Activated naive CD4-positive, alpha-beta T cell (primary cell): ENCODE measurements around the gene LSM2.
"Not testable (repeated sequence)": the region's sequence is repeated elsewhere in the genome, so short reads cannot be mapped to it uniquely, and the experiment has no call there.

Experiments used
- DNase-seq, 4 experiments: peaks; one replicate each; lab custom pipeline; 2025; lab: John Stamatoyannopoulos, UW

The LSM2 gene

GRCh38 chr6:31827286-31828079 is 20.7 kb upstream of the LSM2 start, which contains the start of gene HSPA1B:
Gene HSPA1B, plus strand, starts transcription at chr6:31827738. Its CDS starts 213 bp downstream, at chr6:31827951.
- peak; percentile 79 to 87 (median 84) for DNase-seq

DNA sequence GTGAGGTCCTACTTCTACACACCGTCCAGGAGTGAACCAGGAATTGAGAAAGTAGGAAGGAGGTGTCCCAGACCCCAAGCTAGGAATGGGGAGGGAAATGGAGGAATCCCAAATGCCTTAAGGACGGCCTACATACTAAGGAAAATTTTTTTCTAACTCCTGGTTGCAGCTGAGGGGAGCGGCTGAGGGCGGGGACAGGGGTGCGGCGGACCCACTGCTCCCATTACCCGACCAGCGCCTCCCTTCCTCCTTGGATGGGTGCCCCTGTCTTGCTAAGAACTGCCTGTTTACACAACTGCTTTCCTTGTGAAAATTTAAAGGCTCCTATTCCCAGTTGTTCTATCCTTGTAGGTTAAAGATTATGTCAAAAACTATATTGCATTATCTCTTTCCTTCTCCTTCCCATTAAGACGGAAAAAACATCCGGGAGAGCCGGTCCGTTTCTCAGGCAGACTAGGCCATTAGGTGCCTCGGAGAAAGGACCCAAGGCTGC is 20.1 kb upstream of the LSM2 start:
- peak in 1 of 4 experiments; percentile 29 for DNase-seq

GRCh38 chr6:31825553-31825952 is 18.8 kb upstream of the LSM2 start:
- no peak for DNase-seq

DNA sequence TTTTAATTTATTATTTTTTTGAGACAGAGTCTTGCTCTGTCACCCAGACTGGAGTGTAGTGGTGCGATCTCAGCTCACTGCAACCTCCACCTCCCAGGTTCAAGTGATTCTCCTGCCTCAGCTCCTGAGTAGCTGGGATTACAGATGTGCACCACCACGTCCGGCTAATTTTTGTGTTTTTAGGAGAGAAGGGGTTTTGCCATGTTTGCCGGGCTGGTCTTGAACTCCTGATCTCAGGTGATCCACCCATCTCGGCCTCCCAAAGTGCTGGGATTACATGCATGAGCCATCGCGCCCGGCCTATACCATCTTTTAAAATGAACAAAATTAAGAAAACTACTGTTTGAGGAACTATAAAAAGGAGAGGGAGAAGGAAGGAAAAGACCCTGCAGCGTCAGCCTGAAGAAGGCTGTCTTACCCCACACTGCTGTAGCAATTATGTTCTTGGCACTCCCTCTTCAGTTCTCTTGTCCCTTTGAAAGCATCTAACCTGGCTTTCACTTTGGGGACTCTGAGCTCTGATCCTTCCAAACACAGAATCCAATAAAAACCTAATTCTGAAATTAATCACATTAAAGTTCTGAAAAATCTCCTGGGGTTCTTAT is 16.9 kb upstream of the LSM2 start:
- not testable (repeated sequence) for DNase-seq

DNA sequence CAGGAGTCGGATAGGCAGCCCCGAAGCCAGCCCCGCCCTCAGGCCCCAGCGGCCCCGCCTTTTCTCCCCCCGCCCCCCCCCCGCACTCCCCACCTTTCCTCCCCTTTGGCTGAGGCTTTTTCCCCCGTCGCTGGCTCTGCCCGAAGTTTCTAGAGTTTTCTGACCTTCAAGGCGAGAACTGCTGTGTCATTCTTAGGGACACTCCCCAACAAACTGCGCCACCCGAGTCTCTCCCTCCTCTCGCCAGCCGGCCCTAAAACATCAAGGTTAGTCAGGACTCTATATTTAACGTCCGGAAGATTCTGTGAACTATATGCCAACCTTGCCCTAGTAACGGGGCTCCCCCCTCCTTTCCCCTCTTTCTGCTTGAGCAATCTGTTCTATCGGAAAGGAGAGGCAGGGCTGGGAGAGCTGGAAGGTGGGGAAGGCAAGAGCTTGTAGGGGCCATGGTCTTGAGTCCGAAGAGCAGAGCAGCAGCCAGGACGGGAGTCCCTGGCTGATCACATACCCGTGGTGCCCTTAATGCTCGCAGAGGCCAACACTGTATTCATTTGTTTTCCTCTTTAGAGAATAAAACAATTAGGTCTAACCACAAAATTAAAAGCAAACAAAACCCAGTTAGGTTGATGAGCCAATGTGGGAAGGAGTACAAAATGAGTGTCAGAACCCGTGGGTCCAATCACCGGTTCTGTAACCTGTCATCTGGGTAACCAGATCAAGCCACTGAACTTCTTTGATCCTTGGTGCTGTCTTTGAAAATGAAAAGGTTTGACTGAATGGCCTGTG is 15.5 kb upstream of the LSM2 start:
- peak in 2 of 4 experiments; percentile 39 to 61 for DNase-seq

DNA sequence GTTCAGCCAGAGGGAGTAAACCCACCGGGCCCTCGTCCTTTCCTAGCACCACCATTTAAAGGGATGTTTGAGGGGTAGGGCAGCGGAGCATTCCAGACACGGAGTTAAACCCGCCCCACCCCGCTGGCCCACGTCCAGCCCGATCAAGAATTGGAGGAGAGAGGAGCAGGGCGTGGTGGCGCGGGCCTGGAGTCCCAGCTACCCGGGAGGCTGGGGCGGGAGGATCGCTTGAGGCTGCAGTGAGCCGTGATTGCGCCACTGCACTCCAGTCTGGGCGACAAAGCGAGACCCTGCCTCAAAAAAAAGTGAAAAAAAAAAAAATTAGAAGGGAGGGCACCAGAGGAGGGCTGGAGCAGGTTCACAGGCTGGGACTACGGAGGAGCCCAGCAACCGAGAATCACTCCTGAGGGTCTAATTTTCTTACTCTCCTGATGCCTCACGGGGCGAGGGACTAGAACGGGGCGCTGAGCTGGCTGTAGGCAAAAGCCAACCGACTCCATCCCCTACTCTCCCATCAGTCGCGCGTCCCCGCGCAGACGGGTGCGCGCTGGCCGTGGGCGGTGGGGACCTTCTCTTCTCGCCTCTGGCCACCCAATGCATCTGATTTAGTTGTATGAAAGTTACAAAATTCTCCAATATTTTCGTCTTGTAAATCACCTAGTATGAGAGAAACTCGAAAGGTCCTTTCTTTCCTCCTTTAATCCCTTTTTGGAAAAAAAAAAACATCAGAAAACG is 14.7 kb upstream of the LSM2 start:
- peak in 2 of 4 experiments; percentile 19 to 49 for DNase-seq

- not testable (repeated sequence) for DNase-seq
These were observed 13.6 kb upstream of the LSM2 start for GRCh38 chr6:31820399-31820798.

DNA sequence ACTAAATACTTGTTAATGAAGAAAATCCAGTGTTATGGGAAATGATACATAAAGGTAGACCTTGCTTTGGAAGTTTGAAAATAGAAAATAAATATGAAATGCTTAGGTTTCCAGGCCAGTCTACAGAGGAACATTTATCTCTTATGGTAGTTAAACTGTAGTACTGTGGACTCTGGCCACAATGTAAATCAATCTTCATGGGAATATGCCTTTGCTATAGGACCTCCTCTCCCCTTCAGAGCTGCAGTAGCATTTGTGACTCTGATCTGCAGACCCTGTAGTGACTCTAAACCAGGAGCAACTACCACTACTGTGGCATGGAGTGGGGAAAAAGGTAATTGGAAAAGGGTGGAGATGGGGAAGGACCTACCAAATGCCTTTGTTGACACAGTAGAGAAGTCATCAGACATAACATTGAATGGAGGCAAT is 13.1 kb upstream of the LSM2 start:
- DNase-seq: no peak

DNA sequence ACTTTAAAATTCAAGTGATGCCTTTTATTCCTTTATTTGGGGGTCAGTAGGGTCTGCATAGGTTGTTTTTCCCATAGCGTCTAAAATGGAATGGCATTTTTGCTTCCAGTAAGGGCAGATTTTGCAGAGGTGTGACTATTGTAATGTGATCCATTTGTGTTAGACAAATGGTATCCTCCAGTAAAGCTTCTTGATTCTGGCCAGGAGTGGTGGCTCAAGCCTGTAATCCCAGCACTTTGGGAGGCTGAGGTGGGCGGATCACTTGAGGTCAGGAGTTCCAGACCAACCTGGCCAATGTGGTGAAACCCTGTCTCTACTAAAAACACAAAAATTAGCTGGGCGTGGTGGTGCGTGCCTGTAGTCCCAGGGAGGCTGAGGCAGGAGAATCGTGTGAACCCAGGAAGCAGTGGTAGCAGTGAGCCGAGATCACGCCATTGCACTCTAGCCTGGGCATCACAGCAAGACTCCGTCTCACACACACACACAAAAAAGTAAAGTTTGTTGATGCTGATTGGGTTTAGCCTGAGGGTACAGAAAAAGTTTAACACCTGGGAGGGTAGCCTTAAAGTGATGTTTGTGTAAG is 11.3 kb upstream of the LSM2 start:
- not testable (repeated sequence) for DNase-seq

- peak in 1 of 4 experiments; percentile 21 for DNase-seq
These were observed 10.6 kb upstream of the LSM2 start for GRCh38 chr6:31817133-31817928.

DNA sequence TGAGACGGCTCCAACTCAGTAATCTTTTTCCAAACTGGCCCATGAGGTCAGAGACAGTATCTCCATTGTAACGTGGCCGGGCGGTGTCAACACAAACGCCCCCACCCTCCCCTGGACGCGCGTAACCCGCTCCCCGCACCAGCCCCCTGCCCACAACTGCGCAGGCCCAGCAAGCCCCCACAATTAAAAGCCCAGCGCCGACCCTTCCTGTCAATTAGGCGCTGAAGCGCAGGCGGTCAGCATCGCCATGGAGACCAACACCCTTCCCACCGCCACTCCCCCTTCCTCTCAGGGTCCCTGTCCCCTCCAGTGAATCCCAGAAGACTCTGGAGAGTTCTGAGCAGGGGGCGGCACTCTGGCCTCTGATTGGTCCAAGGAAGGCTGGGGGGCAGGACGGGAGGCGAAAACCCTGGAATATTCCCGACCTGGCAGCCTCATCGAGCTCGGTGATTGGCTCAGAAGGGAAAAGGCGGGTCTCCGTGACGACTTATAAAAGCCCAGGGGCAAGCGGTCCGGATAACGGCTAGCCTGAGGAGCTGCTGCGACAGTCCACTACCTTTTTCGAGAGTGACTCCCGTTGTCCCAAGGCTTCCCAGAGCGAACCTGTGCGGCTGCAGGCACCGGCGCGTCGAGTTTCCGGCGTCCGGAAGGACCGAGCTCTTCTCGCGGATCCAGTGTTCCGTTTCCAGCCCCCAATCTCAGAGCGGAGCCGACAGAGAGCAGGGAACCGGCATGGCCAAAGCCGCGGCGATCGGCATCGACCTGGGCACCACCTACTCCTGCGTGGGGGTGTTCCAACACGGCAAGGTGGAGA is 8.5 kb upstream of the LSM2 start, which contains the start of the genes HSPA1A and HSPA1L:
Gene HSPA1A, plus strand, starts transcription at position 519 of the 814 bp plus-strand sequence. Its CDS starts 214 bp downstream, at position 733.
Gene HSPA1L, minus strand, starts transcription at position 259 of the 814 bp plus-strand sequence. CDS start 3,311 bp downstream, outside the sequence.
- DNase-seq: peak in 3 of 4 experiments; percentile 35 to 49 (median 46)

DNA sequence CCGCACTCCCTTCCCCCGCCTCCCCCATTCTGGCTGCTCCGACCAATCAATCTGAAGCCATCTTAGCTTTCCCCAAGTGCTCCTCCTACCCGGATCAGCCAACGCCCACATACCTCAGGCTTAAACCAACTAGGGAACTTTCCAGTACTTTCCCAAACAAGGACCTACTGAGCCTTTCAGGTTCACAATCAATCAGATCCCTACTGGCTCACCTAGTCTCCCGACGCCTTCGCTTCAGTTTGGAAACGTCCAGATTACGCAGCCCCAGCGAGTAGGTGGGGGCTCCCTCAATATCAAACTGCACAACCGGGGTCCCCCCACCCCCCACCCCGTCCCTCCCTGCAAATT is 7.9 kb upstream of the LSM2 start:
- peak in 2 of 4 experiments; percentile 18 to 51 for DNase-seq

GRCh38 chr6:31813465-31813849 is 6.7 kb upstream of the LSM2 start:
- DNase-seq: no peak

- no peak for DNase-seq
These were observed 4.9 kb upstream of the LSM2 start for GRCh38 chr6:31811645-31812044.

DNA sequence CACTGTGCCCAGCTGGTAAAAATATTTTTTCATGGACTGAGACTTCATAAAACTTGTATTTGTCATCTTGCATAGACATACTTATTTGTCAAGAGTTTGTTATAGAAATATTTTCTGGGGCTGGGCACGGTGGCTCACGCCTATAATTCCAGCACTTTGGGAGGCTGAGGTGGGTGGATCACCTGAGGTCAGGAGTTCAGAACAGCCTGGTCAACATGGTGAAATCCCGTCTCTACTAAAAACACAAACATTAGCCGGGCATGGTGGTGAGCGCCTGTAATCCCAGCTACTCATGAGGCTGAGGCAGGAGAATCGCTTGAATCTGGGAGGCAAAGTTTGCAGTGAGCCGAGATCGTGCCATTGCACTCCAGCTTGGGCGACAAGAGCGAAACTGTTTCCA is 1.8 kb upstream of the LSM2 start:
- DNase-seq: not testable (repeated sequence)

DNA sequence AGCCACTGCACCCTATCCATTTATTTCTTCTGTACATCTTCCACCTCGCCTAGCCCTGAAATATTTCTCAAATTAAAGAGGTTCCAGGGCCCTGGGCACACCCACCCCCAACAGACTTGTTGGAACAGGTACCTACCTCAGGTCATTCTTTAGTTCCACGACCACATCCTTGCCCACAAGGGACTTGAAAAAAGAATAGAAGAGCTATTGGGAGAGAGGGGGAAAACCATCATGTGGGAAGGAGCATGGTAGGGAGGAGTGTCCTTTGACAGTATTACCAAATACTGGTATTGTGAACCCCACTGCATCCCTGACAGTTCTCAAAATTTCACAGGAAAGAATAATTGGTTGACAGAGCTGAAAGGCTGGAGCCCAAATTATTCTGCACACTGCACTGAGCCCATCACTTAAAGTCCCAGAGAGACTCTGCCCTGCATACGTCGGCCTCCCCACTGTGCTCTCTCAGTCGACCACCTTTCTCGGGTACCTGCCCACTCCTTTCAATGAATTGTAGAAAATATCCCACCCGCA is 762 bp downstream of the LSM2 start:
- no peak for DNase-seq

- not testable (repeated sequence) for DNase-seq
These were observed 5.5 kb downstream of the LSM2 start for GRCh38 chr6:31801031-31801927.

- DNase-seq: no peak
These were observed 7.0 kb downstream of the LSM2 start for GRCh38 chr6:31799781-31800180.
